ENCODE results near the gene PDE8B.

GRCh38 chr5:77225531-77225930 is 15.1 kb downstream of the PDE8B start:
- TF ChIP-seq CTCF (conservative IDR thresholded peaks at IDR 0.05; ENCODE audit: low read depth in 2 of 2) (no peak), EZH2phosphoT487 (IDR thresholded peaks at IDR 0.05; ENCODE audit: unreplicated experiment) (no peak), POLR2AphosphoS5 (IDR thresholded peaks at IDR 0.05; ENCODE audit: low read depth) (no peak), JUNB (IDR thresholded peaks at IDR 0.05; ENCODE audit: unreplicated experiment) (no peak), REST (IDR thresholded peaks at IDR 0.05; ENCODE audit: unreplicated experiment) (no peak), EZH2 (IDR thresholded peaks at IDR 0.05; ENCODE audit: low read depth, unreplicated experiment) (no peak)

All from GM23338 (cell line).